ENCODE results near the gene LMTK3. TPM values are rescaled to one million over a fixed set of nuclear protein-coding genes. Genes with fewer than 3 reads are reported as not detected.

The LMTK3 gene, protein sequence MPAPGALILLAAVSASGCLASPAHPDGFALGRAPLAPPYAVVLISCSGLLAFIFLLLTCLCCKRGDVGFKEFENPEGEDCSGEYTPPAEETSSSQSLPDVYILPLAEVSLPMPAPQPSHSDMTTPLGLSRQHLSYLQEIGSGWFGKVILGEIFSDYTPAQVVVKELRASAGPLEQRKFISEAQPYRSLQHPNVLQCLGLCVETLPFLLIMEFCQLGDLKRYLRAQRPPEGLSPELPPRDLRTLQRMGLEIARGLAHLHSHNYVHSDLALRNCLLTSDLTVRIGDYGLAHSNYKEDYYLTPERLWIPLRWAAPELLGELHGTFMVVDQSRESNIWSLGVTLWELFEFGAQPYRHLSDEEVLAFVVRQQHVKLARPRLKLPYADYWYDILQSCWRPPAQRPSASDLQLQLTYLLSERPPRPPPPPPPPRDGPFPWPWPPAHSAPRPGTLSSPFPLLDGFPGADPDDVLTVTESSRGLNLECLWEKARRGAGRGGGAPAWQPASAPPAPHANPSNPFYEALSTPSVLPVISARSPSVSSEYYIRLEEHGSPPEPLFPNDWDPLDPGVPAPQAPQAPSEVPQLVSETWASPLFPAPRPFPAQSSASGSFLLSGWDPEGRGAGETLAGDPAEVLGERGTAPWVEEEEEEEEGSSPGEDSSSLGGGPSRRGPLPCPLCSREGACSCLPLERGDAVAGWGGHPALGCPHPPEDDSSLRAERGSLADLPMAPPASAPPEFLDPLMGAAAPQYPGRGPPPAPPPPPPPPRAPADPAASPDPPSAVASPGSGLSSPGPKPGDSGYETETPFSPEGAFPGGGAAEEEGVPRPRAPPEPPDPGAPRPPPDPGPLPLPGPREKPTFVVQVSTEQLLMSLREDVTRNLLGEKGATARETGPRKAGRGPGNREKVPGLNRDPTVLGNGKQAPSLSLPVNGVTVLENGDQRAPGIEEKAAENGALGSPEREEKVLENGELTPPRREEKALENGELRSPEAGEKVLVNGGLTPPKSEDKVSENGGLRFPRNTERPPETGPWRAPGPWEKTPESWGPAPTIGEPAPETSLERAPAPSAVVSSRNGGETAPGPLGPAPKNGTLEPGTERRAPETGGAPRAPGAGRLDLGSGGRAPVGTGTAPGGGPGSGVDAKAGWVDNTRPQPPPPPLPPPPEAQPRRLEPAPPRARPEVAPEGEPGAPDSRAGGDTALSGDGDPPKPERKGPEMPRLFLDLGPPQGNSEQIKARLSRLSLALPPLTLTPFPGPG (N-terminal part only)
- total RNA-seq: 1.5 and 4.2 TPM in 2 replicates

- H3K4me3 ChIP-seq (ENCODE audit: low read depth, low read length): peak within 1 kb of the TSS; percentile 27
- no peak for DNase-seq (ENCODE audit: low read depth)
- no peak for TF ChIP-seq CTCF (conservative IDR thresholded peaks at IDR 0.05; ENCODE audit: low read depth, low read length)
Observed at GRCh38 chr19:48511800-48512503, at the start of gene LMTK3. LMTK3 (minus strand) TSS chr19:48511835; CDS start chr19:48511576, 259 bp downstream.

GRCh38 chr19:48561412-48561811 is 49.8 kb upstream of the LMTK3 start:
- no peak overlapping the region for H3K4me3 ChIP-seq (ENCODE audit: low read depth, low read length)
- DNase-seq (ENCODE audit: low read depth): no peak
- no peak for TF ChIP-seq CTCF (conservative IDR thresholded peaks at IDR 0.05; ENCODE audit: low read depth, low read length)

DNA sequence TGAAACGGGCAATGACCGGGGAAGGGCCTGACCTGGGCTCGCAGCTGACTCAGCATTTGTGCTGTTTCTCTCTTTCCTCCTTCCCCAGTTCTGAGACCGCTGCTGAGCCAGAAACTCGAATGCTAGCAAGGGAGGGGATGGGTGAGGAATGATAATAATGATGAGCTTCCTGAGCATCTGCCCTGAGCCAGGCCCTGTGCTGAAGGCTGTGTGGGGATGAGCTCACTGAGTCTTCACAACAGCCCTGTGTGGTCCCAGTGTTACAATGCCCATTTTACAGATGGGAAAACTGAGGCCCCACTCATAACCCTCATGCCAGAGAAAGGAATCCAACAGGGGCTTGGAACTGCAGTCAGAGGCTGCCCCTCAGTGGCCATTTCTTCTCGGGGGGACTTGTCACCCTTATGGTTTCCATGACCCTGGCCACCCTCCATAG is 48.5 kb upstream of the LMTK3 start:
- no peak overlapping the region for H3K4me3 ChIP-seq (ENCODE audit: low read depth, low read length)
- peak; percentile 31 for TF ChIP-seq CTCF (conservative IDR thresholded peaks at IDR 0.05; ENCODE audit: low read depth, low read length)
- DNase-seq (ENCODE audit: low read depth): no peak

- H3K4me3 ChIP-seq (ENCODE audit: low read depth, low read length): peak overlapping the region; percentile 23
- DNase-seq (ENCODE audit: low read depth): peak; percentile 74
- TF ChIP-seq CTCF (conservative IDR thresholded peaks at IDR 0.05; ENCODE audit: low read depth, low read length): no peak
Observed at GRCh38 chr19:48558018-48558684, 46.5 kb upstream of the LMTK3 start.

- no peak for DNase-seq (ENCODE audit: low read depth)
- H3K4me3 ChIP-seq (ENCODE audit: low read depth, low read length): no peak overlapping the region
- TF ChIP-seq CTCF (conservative IDR thresholded peaks at IDR 0.05; ENCODE audit: low read depth, low read length): no peak
Observed at GRCh38 chr19:48556825-48557224, 45.2 kb upstream of the LMTK3 start.
